Caco-2 (cell line): ENCODE data around the gene FGD5. TPM values are rescaled to one million over a fixed set of nuclear protein-coding genes. Genes with fewer than 3 reads are reported as not detected.

Source experiments
- BruUV-seq: library from RNA; stranded (reverse); fragments of 400-500 nt; replicated peaks from 2 replicates; lab custom pipeline; 2021; lab: Mats Ljungman, UMichigan
- CTCF ChIA-PET: fragments of 300-600 bp; sonication (Branson Sonifier 250); formaldehyde crosslinking; loops from one replicate; lab custom pipeline; 2022; ENCODE audit warnings: antibody characterized with exemption; lab: Charles Lee
- POLR2A ChIA-PET: fragments of 300-600 bp; sonication (Branson Sonifier 250); formaldehyde crosslinking; loops from one replicate; lab custom pipeline; 2022; ENCODE audit warnings: antibody characterized with exemption; lab: Charles Lee
- DNase-seq, 2 experiments: peaks; one replicate each; pipeline versions ENCODE4 v3.0.0 to v3.0.0-alpha.2; 2020 to 2022
- H3K27me3 ChIP-seq: replicated peaks from 2 replicates; pipeline ENCODE4 v1.6.0; 2011; ENCODE audit warnings: low read length; ENCODE audit not compliant: control insufficient read depth, insufficient read depth
- H3K36me3 ChIP-seq: 2 replicates; pipeline ENCODE4 v1.5.1; 2011; ENCODE audit warnings: low read length; ENCODE audit not compliant: control insufficient read depth, insufficient read depth
- H3K4me1 ChIP-seq: fragments of 250-450 bp; sonication (Bioruptor Pico); 2 replicates; pipeline ENCODE4 v1.5.1; 2020; ENCODE audit warnings: mild to moderate bottlenecking
- H3K4me3 ChIP-seq: 2 replicates; pipeline ENCODE4 v1.5.1; 2011; ENCODE audit warnings: low read depth, mild to moderate bottlenecking, control low read depth, low read length
- H3K9me3 ChIP-seq: fragments of 250-450 bp; sonication (Bioruptor Pico); 2 replicates; pipeline ENCODE4 v1.5.1; 2020; ENCODE audit warnings: mild to moderate bottlenecking, moderate library complexity
- H3K27ac Mint-ChIP-seq: one replicate; pipeline ENCODE4 v1.8.0; 2022; ENCODE audit warnings: mixed read lengths; ENCODE audit not compliant: unreplicated experiment
- H3K27me3 Mint-ChIP-seq: one replicate; pipeline ENCODE4 v1.8.0; 2022; ENCODE audit warnings: mixed read lengths; ENCODE audit not compliant: insufficient read depth, unreplicated experiment
- H3K36me3 Mint-ChIP-seq: one replicate; pipeline ENCODE4 v1.8.0; 2022; ENCODE audit warnings: mild to moderate bottlenecking, mixed read lengths; ENCODE audit not compliant: insufficient read depth, unreplicated experiment
- H3K4me1 Mint-ChIP-seq: one replicate; pipeline ENCODE4 v1.8.0; 2022; ENCODE audit warnings: low read depth, mixed read lengths; ENCODE audit not compliant: unreplicated experiment
- H3K4me3 Mint-ChIP-seq: one replicate; pipeline ENCODE4 v1.8.0; 2022; ENCODE audit warnings: mild to moderate bottlenecking, moderate library complexity, mixed read lengths; ENCODE audit not compliant: unreplicated experiment
- H3K9me3 Mint-ChIP-seq: one replicate; pipeline ENCODE4 v1.8.0; 2022; ENCODE audit warnings: mixed read lengths; ENCODE audit not compliant: unreplicated experiment
- intact Hi-C: fragments of 100-400 bp; cut with micrococcal nuclease; formaldehyde crosslinking; loops from one replicate; pipeline ENCODE4 v1.10.0; 2022; ENCODE audit not compliant: unreplicated experiment
- total RNA-seq: library from RNA; stranded (reverse); gene quantifications from 2 replicates; pipeline ENCODE4 v1.2.3, GENCODE V29; 2022
- TF ChIP-seq, protein P1 (sequence below), 2 experiments: fragments of 200-600 bp in 1 of 2; IDR thresholded peaks; 1 replicate in 1 of 2; 2 replicates in 1 of 2; pipeline versions ENCODE4 v1.5.1 to v1.8.0; 2011 to 2022; ENCODE audit warnings: antibody characterized with exemption in 1 of 2, control low read depth in 1 of 2, inconsistent platforms in 1 of 2, low read depth in 1 of 2, low read length in 1 of 2, mild to moderate bottlenecking in 1 of 2, moderate library complexity in 1 of 2; ENCODE audit not compliant: insufficient read depth in 1 of 2, severe bottlenecking in 1 of 2, unreplicated experiment in 1 of 2

The FGD5 gene
- total RNA-seq, 1 experiment from 2014 or later, result 0.25 TPM

DNA sequence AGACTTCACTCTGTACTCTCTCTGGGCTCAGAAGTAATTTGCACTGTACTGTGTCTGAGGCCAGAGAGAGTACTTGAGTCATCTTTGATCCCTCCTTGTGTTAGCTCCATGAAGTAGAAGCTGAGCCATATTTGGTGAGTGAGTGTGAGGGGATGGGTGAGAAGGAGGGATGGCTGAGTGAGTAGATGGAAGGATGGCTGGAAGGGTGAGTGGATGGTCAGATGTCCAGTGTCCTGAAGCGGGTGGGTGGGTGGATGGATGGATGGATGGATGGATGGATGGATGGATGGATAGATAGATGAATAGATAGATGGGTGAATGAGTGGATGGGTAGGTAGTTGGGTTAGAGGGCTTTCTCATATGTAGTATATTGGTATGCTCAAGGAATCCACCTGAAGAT, 39.3 kb downstream of the FGD5 start:
- TF ChIP-seq, protein P1, sequence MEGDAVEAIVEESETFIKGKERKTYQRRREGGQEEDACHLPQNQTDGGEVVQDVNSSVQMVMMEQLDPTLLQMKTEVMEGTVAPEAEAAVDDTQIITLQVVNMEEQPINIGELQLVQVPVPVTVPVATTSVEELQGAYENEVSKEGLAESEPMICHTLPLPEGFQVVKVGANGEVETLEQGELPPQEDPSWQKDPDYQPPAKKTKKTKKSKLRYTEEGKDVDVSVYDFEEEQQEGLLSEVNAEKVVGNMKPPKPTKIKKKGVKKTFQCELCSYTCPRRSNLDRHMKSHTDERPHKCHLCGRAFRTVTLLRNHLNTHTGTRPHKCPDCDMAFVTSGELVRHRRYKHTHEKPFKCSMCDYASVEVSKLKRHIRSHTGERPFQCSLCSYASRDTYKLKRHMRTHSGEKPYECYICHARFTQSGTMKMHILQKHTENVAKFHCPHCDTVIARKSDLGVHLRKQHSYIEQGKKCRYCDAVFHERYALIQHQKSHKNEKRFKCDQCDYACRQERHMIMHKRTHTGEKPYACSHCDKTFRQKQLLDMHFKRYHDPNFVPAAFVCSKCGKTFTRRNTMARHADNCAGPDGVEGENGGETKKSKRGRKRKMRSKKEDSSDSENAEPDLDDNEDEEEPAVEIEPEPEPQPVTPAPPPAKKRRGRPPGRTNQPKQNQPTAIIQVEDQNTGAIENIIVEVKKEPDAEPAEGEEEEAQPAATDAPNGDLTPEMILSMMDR (IDR thresholded peaks at IDR 0.05; ENCODE audit: insufficient read depth in 1 of 2, low read depth in 1 of 2, low read length in 1 of 2, severe bottlenecking in 1 of 2, unreplicated experiment in 1 of 2), result no peak
- H3K4me3 Mint-ChIP-seq, result no peak overlapping the region
- Histone ChIP-seq H3K27me3 (no peaks in the 10 kb centered on the region; the same call in none of the 2 replicates), H3K36me3 (no peaks in the 10 kb centered on the region), H3K4me1 (no peaks in the 10 kb centered on the region), H3K9me3 (peaks cover 4% of the 10 kb centered on the region; the same call in 1 of the 2 replicates), H3K4me3 (no peak overlapping the region)
- H3K27ac Mint-ChIP-seq, result no peak overlapping the region
- no peaks in the 10 kb centered on the region for H3K9me3 Mint-ChIP-seq
- BruUV-seq, result no TSS peak
- H3K36me3 Mint-ChIP-seq, result no peaks in the 10 kb centered on the region
- ChIA-PET CTCF (interaction anchor here (1.1 kb wide), 1 partner anchor 77 kb away, joined by 4 read pairs; no protein-coding TSS in a partner anchor), POLR2A (no interaction called here)
- peaks cover 13% of the 10 kb centered on the region for H3K27me3 Mint-ChIP-seq
- DNase-seq, result no peak
- H3K4me1 Mint-ChIP-seq, result no peaks in the 10 kb centered on the region
- intact Hi-C loops, result no loop called here

DNA sequence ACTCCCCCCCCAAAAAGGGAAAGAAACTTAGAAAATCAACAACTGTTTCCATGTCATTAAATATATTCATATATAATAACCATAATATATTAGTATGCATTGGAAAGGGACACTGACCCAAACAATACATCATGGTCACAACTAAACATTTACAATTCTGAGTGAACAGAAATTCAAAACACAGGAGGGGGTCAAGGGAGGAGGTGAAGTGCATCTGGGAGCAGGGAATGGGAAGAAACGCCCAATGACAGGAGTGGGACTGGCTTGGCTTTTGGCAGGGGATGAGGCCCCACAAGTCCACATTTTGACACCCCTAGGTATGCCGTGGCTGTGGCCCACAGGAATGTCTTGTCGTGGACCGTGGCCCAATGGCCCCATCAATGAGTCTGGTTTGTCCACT, 41.1 kb downstream of the FGD5 start:
- H3K36me3 ChIP-seq, result no peaks in the 10 kb centered on the region
- H3K9me3 ChIP-seq, result peaks cover 4% of the 10 kb centered on the region; the same call in 1 of the 2 replicates
- H3K36me3 Mint-ChIP-seq, result no peaks in the 10 kb centered on the region
- intact Hi-C loops, result no loop called here
- no peak overlapping the region for H3K4me3 Mint-ChIP-seq
- CTCF ChIA-PET, result no interaction called here
- DNase-seq, result no peak
- no TSS peak for BruUV-seq
- TF ChIP-seq, protein P1 (IDR thresholded peaks at IDR 0.05; ENCODE audit: insufficient read depth in 1 of 2, low read depth in 1 of 2, low read length in 1 of 2, severe bottlenecking in 1 of 2, unreplicated experiment in 1 of 2), result no peak
- H3K27me3 ChIP-seq, result no peaks in the 10 kb centered on the region; the same call in none of the 2 replicates
- H3K9me3 Mint-ChIP-seq, result no peaks in the 10 kb centered on the region
- no peaks in the 10 kb centered on the region for H3K4me1 Mint-ChIP-seq
- H3K27ac Mint-ChIP-seq, result no peak overlapping the region
- H3K27me3 Mint-ChIP-seq, result peaks cover 11% of the 10 kb centered on the region
- POLR2A ChIA-PET, result no interaction called here
- H3K4me3 ChIP-seq, result no peak overlapping the region
- no peaks in the 10 kb centered on the region for H3K4me1 ChIP-seq

DNA sequence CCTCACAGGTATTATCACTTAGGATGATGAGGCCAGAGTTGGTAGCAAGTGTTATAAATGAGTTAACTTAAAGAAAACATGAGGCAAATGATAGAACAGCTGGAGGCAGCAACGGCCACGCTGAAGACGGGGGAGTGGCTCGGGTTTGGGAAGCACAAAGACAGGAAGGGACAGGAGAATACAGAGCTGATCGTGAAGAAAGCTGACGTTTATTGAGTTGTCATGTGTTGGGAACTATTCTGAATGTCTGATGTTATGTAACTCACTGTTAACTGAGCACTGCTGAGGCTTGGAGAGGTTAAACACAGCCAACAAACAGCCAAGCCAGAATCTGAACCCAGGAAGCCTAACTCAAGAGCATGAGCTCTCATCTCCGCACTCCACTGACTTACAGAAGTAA, 42.3 kb downstream of the FGD5 start:
- Mint-ChIP-seq H3K4me1 (no peaks in the 10 kb centered on the region), H3K4me3 (no peak overlapping the region), H3K27ac (no peak overlapping the region), H3K9me3 (no peaks in the 10 kb centered on the region), H3K27me3 (peaks cover 10% of the 10 kb centered on the region), H3K36me3 (no peaks in the 10 kb centered on the region)
- Histone ChIP-seq H3K36me3 (no peaks in the 10 kb centered on the region), H3K9me3 (peaks cover 4% of the 10 kb centered on the region; the same call in 1 of the 2 replicates), H3K4me3 (no peak overlapping the region), H3K4me1 (no peaks in the 10 kb centered on the region), H3K27me3 (no peaks in the 10 kb centered on the region; the same call in none of the 2 replicates)
- TF ChIP-seq, protein P1 (IDR thresholded peaks at IDR 0.05; ENCODE audit: insufficient read depth in 1 of 2, low read depth in 1 of 2, low read length in 1 of 2, severe bottlenecking in 1 of 2, unreplicated experiment in 1 of 2), result no peak
- no TSS peak for BruUV-seq
- ChIA-PET POLR2A (no interaction called here), CTCF (interaction anchor here (0.6 to 2.0 kb wide), 2 partner anchors 60 to 67 kb away, joined by 4 to 6 read pairs; no protein-coding TSS in a partner anchor)
- intact Hi-C loops, result no loop called here
- no peak for DNase-seq
